Measurements from ENCODE around the gene CRTC1.

Gene CRTC1

GRCh38 chr19:18683109-18683957 lies at the start of gene CRTC1:
TSS of gene CRTC1 (plus strand) at chr19:18683680. CDS start at chr19:18683703, 23 bp downstream.
- peak; percentile 71 for ATAC-seq
- DNase-seq, result peak; percentile 94

GRCh38 chr19:18634612-18635297 lies 48.7 kb upstream of the CRTC1 start:
- DNase-seq (no peak), ATAC-seq (no peak)

GRCh38 chr19:18635831-18636182 lies 47.7 kb upstream of the CRTC1 start:
- ATAC-seq (no peak), DNase-seq (no peak)

- DNase-seq, result peak; percentile 100
- peak; percentile 93 for ATAC-seq
Observed at GRCh38 chr19:18636183-18636968, 47.1 kb upstream of the CRTC1 start.

GRCh38 chr19:18636969-18637629 lies 46.4 kb upstream of the CRTC1 start, which contains the start of gene KLHL26:
TSS of gene KLHL26 (plus strand) at chr19:18637028. CDS start at chr19:18637055, 27 bp downstream.
- ATAC-seq (no peak), DNase-seq (no peak)

GRCh38 chr19:18637673-18638630 lies 45.5 kb upstream of the CRTC1 start:
- DNase-seq (no peak), ATAC-seq (no peak)

- ATAC-seq (no peak), DNase-seq (no peak)
Observed at GRCh38 chr19:18639706-18640243, 43.7 kb upstream of the CRTC1 start.

GRCh38 chr19:18644196-18645034 lies 39.1 kb upstream of the CRTC1 start:
- ATAC-seq, result no peak
- no peak for DNase-seq

GRCh38 chr19:18645035-18645511 lies 38.4 kb upstream of the CRTC1 start:
- ATAC-seq (no peak), DNase-seq (no peak)

GRCh38 chr19:18646535-18647370 lies 36.7 kb upstream of the CRTC1 start:
- no peak for DNase-seq
- ATAC-seq, result no peak

GRCh38 chr19:18647371-18647767 lies 36.1 kb upstream of the CRTC1 start:
- DNase-seq (no peak), ATAC-seq (no peak)

- no peak for ATAC-seq
- no peak for DNase-seq
Observed at GRCh38 chr19:18647807-18648206, 35.7 kb upstream of the CRTC1 start.

GRCh38 chr19:18648973-18649315 lies 34.5 kb upstream of the CRTC1 start:
- ATAC-seq, result no peak

GRCh38 chr19:18649371-18650020 lies 34.0 kb upstream of the CRTC1 start:
- DNase-seq (no peak), ATAC-seq (no peak)

More at GRCh38 chr19:18648973-18649315, 34.5 kb upstream of the CRTC1 start:
- no peak for DNase-seq

GRCh38 chr19:18650021-18650390 lies 33.5 kb upstream of the CRTC1 start:
- ATAC-seq (no peak), DNase-seq (no peak)

- ATAC-seq (no peak), DNase-seq (no peak)
Observed at GRCh38 chr19:18650468-18651041, 32.9 kb upstream of the CRTC1 start.

GRCh38 chr19:18651300-18651699 lies 32.2 kb upstream of the CRTC1 start:
- DNase-seq, result no peak
- no peak for ATAC-seq

- ATAC-seq, result no peak
- DNase-seq, result no peak
Observed at GRCh38 chr19:18651733-18652132, 31.7 kb upstream of the CRTC1 start.
